ENCODE data around the gene C1orf167.
A peak's percentile ranks its signal among the peaks of the same experiment; 100 is the strongest.

C1orf167 gene

GRCh38 chr1:11727119-11727518 is 34.9 kb upstream of the C1orf167 start:
- Histone ChIP-seq H3K4me1 (ENCODE audit: insufficient read depth, low read length) (peaks cover 7% of the 10 kb centered on the region), H3K9me3 (ENCODE audit: low read length) (no peaks in the 10 kb centered on the region), H3K27ac (ENCODE audit: low read depth, low read length) (no peak overlapping the region), H3K9ac (ENCODE audit: low read length) (no peak overlapping the region), H3K36me3 (ENCODE audit: insufficient read depth, low read length) (no peaks in the 10 kb centered on the region), H3K27me3 (ENCODE audit: control insufficient read depth in 1 of 2, insufficient read depth in 2 of 2, low read length in 2 of 2) (peaks cover 0 to 3% of the 10 kb centered on the region in 2 donors), H3K4me3 (ENCODE audit: low read depth in 1 of 2, low read length in 2 of 2) (no peak overlapping the region)

- Histone ChIP-seq H3K4me1 (ENCODE audit: insufficient read depth, low read length) (peaks cover 18% of the 10 kb centered on the region), H3K4me3 (ENCODE audit: low read depth in 1 of 2, low read length in 2 of 2) (no peak overlapping the region), H3K36me3 (ENCODE audit: insufficient read depth, low read length) (no peaks in the 10 kb centered on the region), H3K9ac (ENCODE audit: low read length) (no peak overlapping the region), H3K27me3 (ENCODE audit: control insufficient read depth in 1 of 2, insufficient read depth in 2 of 2, low read length in 2 of 2) (peaks cover 0 to 3% of the 10 kb centered on the region in 2 donors), H3K9me3 (ENCODE audit: low read length) (no peaks in the 10 kb centered on the region), H3K27ac (ENCODE audit: low read depth, low read length) (no peak overlapping the region)
Measured at GRCh38 chr1:11728126-11728806, 33.7 kb upstream of the C1orf167 start.

- Histone ChIP-seq H3K4me1 (ENCODE audit: insufficient read depth, low read length) (peaks cover 20% of the 10 kb centered on the region), H3K9me3 (ENCODE audit: low read length) (no peaks in the 10 kb centered on the region), H3K36me3 (ENCODE audit: insufficient read depth, low read length) (no peaks in the 10 kb centered on the region), H3K27me3 (ENCODE audit: control insufficient read depth in 1 of 2, insufficient read depth in 2 of 2, low read length in 2 of 2) (peaks cover 0 to 3% of the 10 kb centered on the region in 2 donors), H3K9ac (ENCODE audit: low read length) (no peak overlapping the region), H3K27ac (ENCODE audit: low read depth, low read length) (no peak overlapping the region), H3K4me3 (ENCODE audit: low read depth in 1 of 2, low read length in 2 of 2) (no peak overlapping the region)
Measured at GRCh38 chr1:11729155-11729497, 32.9 kb upstream of the C1orf167 start.

GRCh38 chr1:11729498-11730428 is 32.2 kb upstream of the C1orf167 start:
- H3K9me3 ChIP-seq (ENCODE audit: low read length), result no peaks in the 10 kb centered on the region
- H3K4me3 ChIP-seq (ENCODE audit: low read depth in 1 of 2, low read length in 2 of 2), result no peak overlapping the region
- H3K27me3 ChIP-seq (ENCODE audit: control insufficient read depth in 1 of 2, insufficient read depth in 2 of 2, low read length in 2 of 2), result peaks cover 0 to 3% of the 10 kb centered on the region in 2 donors
- H3K27ac ChIP-seq (ENCODE audit: low read depth, low read length), result peak overlapping the region; percentile 39
- no peak overlapping the region for H3K9ac ChIP-seq (ENCODE audit: low read length)
- H3K4me1 ChIP-seq (ENCODE audit: insufficient read depth, low read length), result peaks cover 20% of the 10 kb centered on the region
- H3K36me3 ChIP-seq (ENCODE audit: insufficient read depth, low read length), result no peaks in the 10 kb centered on the region

GRCh38 chr1:11730429-11730891 is 31.5 kb upstream of the C1orf167 start:
- no peak overlapping the region for H3K27ac ChIP-seq (ENCODE audit: low read depth, low read length)
- no peak overlapping the region for H3K4me3 ChIP-seq (ENCODE audit: low read depth in 1 of 2, low read length in 2 of 2)
- H3K9me3 ChIP-seq (ENCODE audit: low read length), result no peaks in the 10 kb centered on the region
- no peaks in the 10 kb centered on the region for H3K27me3 ChIP-seq (ENCODE audit: control insufficient read depth in 1 of 2, insufficient read depth in 2 of 2, low read length in 2 of 2)
- no peak overlapping the region for H3K9ac ChIP-seq (ENCODE audit: low read length)
- H3K4me1 ChIP-seq (ENCODE audit: insufficient read depth, low read length), result peaks cover 22% of the 10 kb centered on the region
- H3K36me3 ChIP-seq (ENCODE audit: insufficient read depth, low read length), result no peaks in the 10 kb centered on the region

- peak overlapping the region; percentile 60 for H3K9ac ChIP-seq (ENCODE audit: low read length)
- H3K36me3 ChIP-seq (ENCODE audit: insufficient read depth, low read length), result no peaks in the 10 kb centered on the region
- H3K4me1 ChIP-seq (ENCODE audit: insufficient read depth, low read length), result peaks cover 27% of the 10 kb centered on the region
- no peaks in the 10 kb centered on the region for H3K27me3 ChIP-seq (ENCODE audit: control insufficient read depth in 1 of 2, insufficient read depth in 2 of 2, low read length in 2 of 2)
- H3K9me3 ChIP-seq (ENCODE audit: low read length), result no peaks in the 10 kb centered on the region
- peak overlapping the region; percentile 94 for H3K27ac ChIP-seq (ENCODE audit: low read depth, low read length)
- peak overlapping the region; percentile 8 to 75 for H3K4me3 ChIP-seq (ENCODE audit: low read depth in 1 of 2, low read length in 2 of 2)
Measured at GRCh38 chr1:11731691-11732283, 30.2 kb upstream of the C1orf167 start.

GRCh38 chr1:11733306-11733705 is 28.7 kb upstream of the C1orf167 start:
- H3K4me1 ChIP-seq (ENCODE audit: insufficient read depth, low read length), result peaks cover 36% of the 10 kb centered on the region
- no peaks in the 10 kb centered on the region for H3K36me3 ChIP-seq (ENCODE audit: insufficient read depth, low read length)
- H3K9me3 ChIP-seq (ENCODE audit: low read length), result no peaks in the 10 kb centered on the region
- peak overlapping the region; percentile 94 for H3K27ac ChIP-seq (ENCODE audit: low read depth, low read length)
- no peak overlapping the region for H3K4me3 ChIP-seq (ENCODE audit: low read depth in 1 of 2, low read length in 2 of 2)
- H3K27me3 ChIP-seq (ENCODE audit: control insufficient read depth in 1 of 2, insufficient read depth in 2 of 2, low read length in 2 of 2), result no peaks in the 10 kb centered on the region
- no peak overlapping the region for H3K9ac ChIP-seq (ENCODE audit: low read length)

- Histone ChIP-seq H3K27me3 (ENCODE audit: control insufficient read depth in 1 of 2, insufficient read depth in 2 of 2, low read length in 2 of 2) (no peaks in the 10 kb centered on the region), H3K4me3 (ENCODE audit: low read depth in 1 of 2, low read length in 2 of 2) (peak overlapping the region in 1 of 2 donors; percentile 93), H3K9me3 (ENCODE audit: low read length) (no peaks in the 10 kb centered on the region), H3K9ac (ENCODE audit: low read length) (no peak overlapping the region), H3K4me1 (ENCODE audit: insufficient read depth, low read length) (peaks cover 36% of the 10 kb centered on the region), H3K36me3 (ENCODE audit: insufficient read depth, low read length) (no peaks in the 10 kb centered on the region), H3K27ac (ENCODE audit: low read depth, low read length) (peak overlapping the region; percentile 87)
Measured at GRCh38 chr1:11735531-11735853, 26.5 kb upstream of the C1orf167 start.

GRCh38 chr1:11735854-11736745 is 25.9 kb upstream of the C1orf167 start, which contains the start of gene AGTRAP:
AGTRAP (plus strand) TSS chr1:11736136; CDS start chr1:11736209, 73 bp downstream.
- H3K27me3 ChIP-seq (ENCODE audit: control insufficient read depth in 1 of 2, insufficient read depth in 2 of 2, low read length in 2 of 2), result no peaks in the 10 kb centered on the region
- H3K4me1 ChIP-seq (ENCODE audit: insufficient read depth, low read length), result peaks cover 36% of the 10 kb centered on the region
- no peaks in the 10 kb centered on the region for H3K36me3 ChIP-seq (ENCODE audit: insufficient read depth, low read length)
- peak within 1 kb of the TSS; percentile 72 for H3K9ac ChIP-seq (ENCODE audit: low read length)
- peak within 1 kb of the TSS; percentile 58 to 93 for H3K4me3 ChIP-seq (ENCODE audit: low read depth in 1 of 2, low read length in 2 of 2)
- peak within 1 kb of the TSS; percentile 87 for H3K27ac ChIP-seq (ENCODE audit: low read depth, low read length)
- H3K9me3 ChIP-seq (ENCODE audit: low read length), result no peaks in the 10 kb centered on the region

GRCh38 chr1:11736746-11737639 is 25.0 kb upstream of the C1orf167 start:
- no peaks in the 10 kb centered on the region for H3K9me3 ChIP-seq (ENCODE audit: low read length)
- peak overlapping the region; percentile 58 to 93 for H3K4me3 ChIP-seq (ENCODE audit: low read depth in 1 of 2, low read length in 2 of 2)
- H3K27ac ChIP-seq (ENCODE audit: low read depth, low read length), result peak overlapping the region; percentile 87
- no peaks in the 10 kb centered on the region for H3K36me3 ChIP-seq (ENCODE audit: insufficient read depth, low read length)
- H3K27me3 ChIP-seq (ENCODE audit: control insufficient read depth in 1 of 2, insufficient read depth in 2 of 2, low read length in 2 of 2), result no peaks in the 10 kb centered on the region
- peak overlapping the region; percentile 72 for H3K9ac ChIP-seq (ENCODE audit: low read length)
- H3K4me1 ChIP-seq (ENCODE audit: insufficient read depth, low read length), result peaks cover 30% of the 10 kb centered on the region
